OCI-LY3 (cell line): ENCODE measurements around the gene ITGA6.

Experiments used
- H2AFZ ChIP-seq: fragments of 200-600, 300-600 bp; shearing (Covaris generic); 2 replicates; pipeline ENCODE4 v1.6.0; 2014; ENCODE audit warnings: antibody characterized with exemption, low read depth, low read length
- H3K27ac ChIP-seq: fragments of 200-600, 300-600 bp; sonication (generic); 2 replicates; pipeline ENCODE4 v1.5.1; 2014; ENCODE audit warnings: mild to moderate bottlenecking, low read length, moderate library complexity, mixed read lengths
- H3K27me3 ChIP-seq: fragments of 200-600, 300-600 bp; sonication (generic); 2 replicates; pipeline ENCODE4 v1.6.1; 2014; ENCODE audit warnings: low read depth, low read length, mixed read lengths
- H3K36me3 ChIP-seq: fragments of 200-600, 300-600 bp; sonication (generic); replicated peaks from 2 replicates; pipeline ENCODE3; 2014; ENCODE audit warnings: low read depth, low read length, mixed read lengths
- H3K4me1 ChIP-seq: fragments of 300-600, 200-600 bp; sonication (generic); 2 replicates; pipeline ENCODE4 v1.6.1; 2014; ENCODE audit warnings: low read length, mixed read lengths
- H3K4me2 ChIP-seq: fragments of 200-600, 300-600 bp; sonication (generic); 2 replicates; pipeline ENCODE4 v1.6.1; 2014; ENCODE audit warnings: low read length, mixed read lengths
- H3K4me3 ChIP-seq: fragments of 300-600, 200-600 bp; sonication (generic); 2 replicates; pipeline ENCODE4 v1.5.1; 2014; ENCODE audit warnings: antibody characterized with exemption, mild to moderate bottlenecking, low read length, moderate library complexity
- H3K79me2 ChIP-seq: fragments of 300-600, 200-600 bp; shearing (Covaris generic); 2 replicates; pipeline ENCODE4 v1.6.1; 2014; ENCODE audit warnings: mild to moderate bottlenecking, low read length, mixed read lengths
- H3K9ac ChIP-seq: fragments of 300-600, 200-600 bp; shearing (Covaris generic); 2 replicates; pipeline ENCODE4 v1.6.0; 2014; ENCODE audit warnings: mild to moderate bottlenecking, low read length, moderate library complexity
- H3K9me3 ChIP-seq: fragments of 200-600, 300-600 bp; shearing (Covaris generic); 2 replicates; pipeline ENCODE4 v1.6.1; 2014; ENCODE audit warnings: low read length, mixed read lengths; ENCODE audit not compliant: insufficient read depth
- H4K20me1 ChIP-seq: fragments of 200-600, 300-600 bp; sonication (generic); 2 replicates; pipeline ENCODE4 v1.6.1; 2016; ENCODE audit warnings: low read length, mixed read lengths; ENCODE audit not compliant: insufficient read depth
- CTCF ChIP-seq: fragments of 200-600, 300-600 bp; sonication (generic); IDR thresholded peaks from 2 replicates; pipeline ENCODE4 v1.5.1; 2014; ENCODE audit warnings: antibody characterized with exemption, low read length, low read depth
- EZH2phosphoT487 ChIP-seq: fragments of 200-600 bp; shearing (Covaris generic); IDR thresholded peaks from 2 replicates; pipeline ENCODE4 v1.6.1; 2018; ENCODE audit warnings: antibody characterized with exemption, mixed run types, low read depth

The ITGA6 gene

GRCh38 chr2:172415865-172416183 lies 11.6 kb upstream of the ITGA6 start:
- Histone ChIP-seq H3K4me3 (no peak overlapping the region), H3K36me3 (no peaks in the 10 kb centered on the region), H3K27ac (no peak overlapping the region), H3K4me1 (peaks cover 10% of the 10 kb centered on the region), H3K4me2 (no peak overlapping the region), H3K9ac (no peak overlapping the region), H4K20me1 (no peaks in the 10 kb centered on the region), H3K9me3 (no peaks in the 10 kb centered on the region; the same call in 1 of the 2 replicates), H2AFZ (no peak overlapping the region), H3K27me3 (peaks cover 16% of the 10 kb centered on the region), H3K79me2 (no peaks in the 10 kb centered on the region)
- TF ChIP-seq EZH2phosphoT487 = no peak
- no peak for TF ChIP-seq CTCF

- H3K36me3 ChIP-seq = no peaks in the 10 kb centered on the region
- no peak overlapping the region for H3K4me3 ChIP-seq
- no peak overlapping the region for H3K27ac ChIP-seq
- H3K79me2 ChIP-seq = no peaks in the 10 kb centered on the region
- no peak overlapping the region for H3K4me2 ChIP-seq
- H2AFZ ChIP-seq = no peak overlapping the region
- H3K9me3 ChIP-seq = no peaks in the 10 kb centered on the region; the same call in 1 of the 2 replicates
- peaks cover 10% of the 10 kb centered on the region for H3K4me1 ChIP-seq
- H4K20me1 ChIP-seq = no peaks in the 10 kb centered on the region
- no peak overlapping the region for H3K9ac ChIP-seq
- TF ChIP-seq EZH2phosphoT487 (no peak), CTCF (no peak)
- H3K27me3 ChIP-seq = peaks cover 23% of the 10 kb centered on the region
These were observed 10.8 kb upstream of the ITGA6 start for GRCh38 chr2:172416447-172417058.

- Histone ChIP-seq H3K9ac (no peak overlapping the region), H4K20me1 (no peaks in the 10 kb centered on the region), H3K79me2 (no peaks in the 10 kb centered on the region), H3K27ac (no peak overlapping the region), H3K4me3 (no peak overlapping the region), H3K27me3 (peaks cover 26% of the 10 kb centered on the region), H3K4me2 (no peak overlapping the region), H2AFZ (no peak overlapping the region), H3K4me1 (peaks cover 7% of the 10 kb centered on the region), H3K36me3 (no peaks in the 10 kb centered on the region), H3K9me3 (no peaks in the 10 kb centered on the region; the same call in 1 of the 2 replicates)
- TF ChIP-seq EZH2phosphoT487 = no peak
- TF ChIP-seq CTCF = no peak
These were observed 7.2 kb upstream of the ITGA6 start for GRCh38 chr2:172420216-172420615.

GRCh38 chr2:172423160-172423559 lies 4.2 kb upstream of the ITGA6 start:
- H3K9me3 ChIP-seq = no peaks in the 10 kb centered on the region
- H3K4me2 ChIP-seq = no peak overlapping the region

More at GRCh38 chr2:172423160-172423559, 4.2 kb upstream of the ITGA6 start:
- H3K27ac ChIP-seq = no peak overlapping the region
- H3K9ac ChIP-seq = no peak overlapping the region
- no peaks in the 10 kb centered on the region for H3K36me3 ChIP-seq
- no peaks in the 10 kb centered on the region; the same call in 1 of the 2 replicates for H3K4me1 ChIP-seq
- TF ChIP-seq EZH2phosphoT487 (no peak), CTCF (no peak)
- no peak overlapping the region for H3K4me3 ChIP-seq
- H3K79me2 ChIP-seq = no peaks in the 10 kb centered on the region
- no peak overlapping the region for H2AFZ ChIP-seq
- peaks cover 37% of the 10 kb centered on the region for H3K27me3 ChIP-seq
- H4K20me1 ChIP-seq = no peaks in the 10 kb centered on the region
